ENCODE measurements around the gene FBXO21.

DNA sequence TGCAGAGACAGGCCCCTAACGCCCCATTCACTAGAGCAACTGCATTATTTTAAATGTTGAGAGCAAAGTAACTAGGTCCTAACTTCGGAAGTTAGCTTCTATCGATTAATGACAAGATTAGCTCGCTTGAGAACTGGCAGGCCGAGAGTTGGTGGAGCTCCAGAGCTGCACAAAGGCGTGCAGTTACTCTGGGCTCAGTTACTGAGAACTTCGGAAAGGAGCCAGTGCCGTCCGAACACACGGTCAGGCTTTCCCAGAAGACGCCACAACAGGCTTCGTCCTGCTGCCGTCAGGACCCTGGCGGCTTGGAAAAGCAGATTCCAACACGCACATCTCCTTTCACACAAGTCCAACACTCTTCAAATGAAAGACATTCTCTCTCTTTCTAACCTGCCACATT, 45.7 kb downstream of the FBXO21 start:
- TF ChIP-seq, protein P1, sequence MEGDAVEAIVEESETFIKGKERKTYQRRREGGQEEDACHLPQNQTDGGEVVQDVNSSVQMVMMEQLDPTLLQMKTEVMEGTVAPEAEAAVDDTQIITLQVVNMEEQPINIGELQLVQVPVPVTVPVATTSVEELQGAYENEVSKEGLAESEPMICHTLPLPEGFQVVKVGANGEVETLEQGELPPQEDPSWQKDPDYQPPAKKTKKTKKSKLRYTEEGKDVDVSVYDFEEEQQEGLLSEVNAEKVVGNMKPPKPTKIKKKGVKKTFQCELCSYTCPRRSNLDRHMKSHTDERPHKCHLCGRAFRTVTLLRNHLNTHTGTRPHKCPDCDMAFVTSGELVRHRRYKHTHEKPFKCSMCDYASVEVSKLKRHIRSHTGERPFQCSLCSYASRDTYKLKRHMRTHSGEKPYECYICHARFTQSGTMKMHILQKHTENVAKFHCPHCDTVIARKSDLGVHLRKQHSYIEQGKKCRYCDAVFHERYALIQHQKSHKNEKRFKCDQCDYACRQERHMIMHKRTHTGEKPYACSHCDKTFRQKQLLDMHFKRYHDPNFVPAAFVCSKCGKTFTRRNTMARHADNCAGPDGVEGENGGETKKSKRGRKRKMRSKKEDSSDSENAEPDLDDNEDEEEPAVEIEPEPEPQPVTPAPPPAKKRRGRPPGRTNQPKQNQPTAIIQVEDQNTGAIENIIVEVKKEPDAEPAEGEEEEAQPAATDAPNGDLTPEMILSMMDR (conservative IDR thresholded peaks at IDR 0.05; ENCODE audit: low read length) = no peak
- TF ChIP-seq EZH2phosphoT487 (IDR thresholded peaks at IDR 0.05; ENCODE audit: borderline replicate concordance) = no peak

All from Loucy (cell line).